ENCODE measurements around the gene SZRD1.
"Not testable (repeated sequence)": the region's sequence is repeated elsewhere in the genome, so short reads cannot be mapped to it uniquely, and the experiment has no call there.

GRCh38 chr1:16343276-16343675, 23.8 kb upstream of the SZRD1 start:
- not testable (repeated sequence) for TF ChIP-seq YY1, JUND (IDR thresholded peaks at IDR 0.05)

All from liver (tissue), 2 donors.